Caco-2 (cell line): ENCODE data around the gene SLC35E4. TPM values are rescaled to one million over a fixed set of nuclear protein-coding genes. Genes with fewer than 3 reads are reported as not detected.

Experiments used
- BruUV-seq: library from RNA; stranded (reverse); fragments of 400-500 nt; replicated peaks from 2 replicates; lab custom pipeline; 2021; lab: Mats Ljungman, UMichigan
- CTCF ChIA-PET: fragments of 300-600 bp; sonication (Branson Sonifier 250); formaldehyde crosslinking; loops from one replicate; lab custom pipeline; 2022; ENCODE audit warnings: antibody characterized with exemption; lab: Charles Lee
- POLR2A ChIA-PET: fragments of 300-600 bp; sonication (Branson Sonifier 250); formaldehyde crosslinking; loops from one replicate; lab custom pipeline; 2022; ENCODE audit warnings: antibody characterized with exemption; lab: Charles Lee
- DNase-seq, 2 experiments: peaks; one replicate each; pipeline versions ENCODE4 v3.0.0 to v3.0.0-alpha.2; 2020 to 2022
- H3K27me3 ChIP-seq: replicated peaks from 2 replicates; pipeline ENCODE4 v1.6.0; 2011; ENCODE audit warnings: low read length; ENCODE audit not compliant: control insufficient read depth, insufficient read depth
- H3K36me3 ChIP-seq: 2 replicates; pipeline ENCODE4 v1.5.1; 2011; ENCODE audit warnings: low read length; ENCODE audit not compliant: control insufficient read depth, insufficient read depth
- H3K4me1 ChIP-seq: fragments of 250-450 bp; sonication (Bioruptor Pico); 2 replicates; pipeline ENCODE4 v1.5.1; 2020; ENCODE audit warnings: mild to moderate bottlenecking
- H3K4me3 ChIP-seq: 2 replicates; pipeline ENCODE4 v1.5.1; 2011; ENCODE audit warnings: low read depth, mild to moderate bottlenecking, control low read depth, low read length
- H3K9me3 ChIP-seq: fragments of 250-450 bp; sonication (Bioruptor Pico); 2 replicates; pipeline ENCODE4 v1.5.1; 2020; ENCODE audit warnings: mild to moderate bottlenecking, moderate library complexity
- H3K27ac Mint-ChIP-seq: one replicate; pipeline ENCODE4 v1.8.0; 2022; ENCODE audit warnings: mixed read lengths; ENCODE audit not compliant: unreplicated experiment
- H3K27me3 Mint-ChIP-seq: one replicate; pipeline ENCODE4 v1.8.0; 2022; ENCODE audit warnings: mixed read lengths; ENCODE audit not compliant: insufficient read depth, unreplicated experiment
- H3K36me3 Mint-ChIP-seq: one replicate; pipeline ENCODE4 v1.8.0; 2022; ENCODE audit warnings: mild to moderate bottlenecking, mixed read lengths; ENCODE audit not compliant: insufficient read depth, unreplicated experiment
- H3K4me1 Mint-ChIP-seq: one replicate; pipeline ENCODE4 v1.8.0; 2022; ENCODE audit warnings: low read depth, mixed read lengths; ENCODE audit not compliant: unreplicated experiment
- H3K4me3 Mint-ChIP-seq: one replicate; pipeline ENCODE4 v1.8.0; 2022; ENCODE audit warnings: mild to moderate bottlenecking, moderate library complexity, mixed read lengths; ENCODE audit not compliant: unreplicated experiment
- H3K9me3 Mint-ChIP-seq: one replicate; pipeline ENCODE4 v1.8.0; 2022; ENCODE audit warnings: mixed read lengths; ENCODE audit not compliant: unreplicated experiment
- intact Hi-C: fragments of 100-400 bp; cut with micrococcal nuclease; formaldehyde crosslinking; loops from one replicate; pipeline ENCODE4 v1.10.0; 2022; ENCODE audit not compliant: unreplicated experiment
- total RNA-seq: library from RNA; stranded (reverse); gene quantifications from 2 replicates; pipeline ENCODE4 v1.2.3, GENCODE V29; 2022
- TF ChIP-seq, protein P1 (sequence below), 2 experiments: fragments of 200-600 bp in 1 of 2; IDR thresholded peaks; 1 replicate in 1 of 2; 2 replicates in 1 of 2; pipeline versions ENCODE4 v1.5.1 to v1.8.0; 2011 to 2022; ENCODE audit warnings: antibody characterized with exemption in 1 of 2, control low read depth in 1 of 2, inconsistent platforms in 1 of 2, low read depth in 1 of 2, low read length in 1 of 2, mild to moderate bottlenecking in 1 of 2, moderate library complexity in 1 of 2; ENCODE audit not compliant: insufficient read depth in 1 of 2, severe bottlenecking in 1 of 2, unreplicated experiment in 1 of 2

Gene SLC35E4
- total RNA-seq, 1 experiment from 2014 or later = 0.27 TPM

DNA sequence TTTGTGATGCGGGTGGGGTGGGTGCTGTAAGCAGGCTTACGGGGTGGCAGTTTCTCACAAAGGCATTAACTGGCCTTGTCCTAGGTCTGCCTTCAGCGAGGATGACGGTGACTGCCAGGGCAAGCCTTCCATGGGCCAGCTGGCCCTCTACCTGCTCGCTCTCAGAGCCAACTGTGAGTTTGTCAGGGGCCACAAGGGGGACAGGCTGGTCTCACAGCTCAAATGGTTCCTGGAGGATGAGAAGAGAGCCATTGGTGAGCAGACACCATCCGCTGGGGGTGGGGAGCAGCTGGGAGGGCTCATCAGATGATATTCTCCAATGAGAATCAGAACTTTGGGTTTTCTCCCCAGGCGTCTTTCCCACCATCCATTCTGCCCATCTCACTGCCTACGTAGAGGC, 22.8 kb upstream of the SLC35E4 start:
- POLR2A ChIA-PET = no interaction called here
- Histone ChIP-seq H3K36me3 (no peaks in the 10 kb centered on the region; the same call in 1 of the 2 replicates), H3K27me3 (no peaks in the 10 kb centered on the region), H3K4me3 (no peak overlapping the region), H3K4me1 (no peaks in the 10 kb centered on the region), H3K9me3 (no peaks in the 10 kb centered on the region)
- intact Hi-C loops = no loop called here
- TF ChIP-seq, protein P1, sequence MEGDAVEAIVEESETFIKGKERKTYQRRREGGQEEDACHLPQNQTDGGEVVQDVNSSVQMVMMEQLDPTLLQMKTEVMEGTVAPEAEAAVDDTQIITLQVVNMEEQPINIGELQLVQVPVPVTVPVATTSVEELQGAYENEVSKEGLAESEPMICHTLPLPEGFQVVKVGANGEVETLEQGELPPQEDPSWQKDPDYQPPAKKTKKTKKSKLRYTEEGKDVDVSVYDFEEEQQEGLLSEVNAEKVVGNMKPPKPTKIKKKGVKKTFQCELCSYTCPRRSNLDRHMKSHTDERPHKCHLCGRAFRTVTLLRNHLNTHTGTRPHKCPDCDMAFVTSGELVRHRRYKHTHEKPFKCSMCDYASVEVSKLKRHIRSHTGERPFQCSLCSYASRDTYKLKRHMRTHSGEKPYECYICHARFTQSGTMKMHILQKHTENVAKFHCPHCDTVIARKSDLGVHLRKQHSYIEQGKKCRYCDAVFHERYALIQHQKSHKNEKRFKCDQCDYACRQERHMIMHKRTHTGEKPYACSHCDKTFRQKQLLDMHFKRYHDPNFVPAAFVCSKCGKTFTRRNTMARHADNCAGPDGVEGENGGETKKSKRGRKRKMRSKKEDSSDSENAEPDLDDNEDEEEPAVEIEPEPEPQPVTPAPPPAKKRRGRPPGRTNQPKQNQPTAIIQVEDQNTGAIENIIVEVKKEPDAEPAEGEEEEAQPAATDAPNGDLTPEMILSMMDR (IDR thresholded peaks at IDR 0.05; ENCODE audit: insufficient read depth in 1 of 2, low read depth in 1 of 2, low read length in 1 of 2, severe bottlenecking in 1 of 2, unreplicated experiment in 1 of 2) = no peak
- no peak overlapping the region for H3K27ac Mint-ChIP-seq
- H3K4me3 Mint-ChIP-seq = no peak overlapping the region
- no peaks in the 10 kb centered on the region for H3K9me3 Mint-ChIP-seq
- DNase-seq = no peak
- H3K4me1 Mint-ChIP-seq = peaks cover 11% of the 10 kb centered on the region
- no peaks in the 10 kb centered on the region for H3K36me3 Mint-ChIP-seq
- no peaks in the 10 kb centered on the region for H3K27me3 Mint-ChIP-seq
- BruUV-seq = no TSS peak
- CTCF ChIA-PET = no interaction called here

DNA sequence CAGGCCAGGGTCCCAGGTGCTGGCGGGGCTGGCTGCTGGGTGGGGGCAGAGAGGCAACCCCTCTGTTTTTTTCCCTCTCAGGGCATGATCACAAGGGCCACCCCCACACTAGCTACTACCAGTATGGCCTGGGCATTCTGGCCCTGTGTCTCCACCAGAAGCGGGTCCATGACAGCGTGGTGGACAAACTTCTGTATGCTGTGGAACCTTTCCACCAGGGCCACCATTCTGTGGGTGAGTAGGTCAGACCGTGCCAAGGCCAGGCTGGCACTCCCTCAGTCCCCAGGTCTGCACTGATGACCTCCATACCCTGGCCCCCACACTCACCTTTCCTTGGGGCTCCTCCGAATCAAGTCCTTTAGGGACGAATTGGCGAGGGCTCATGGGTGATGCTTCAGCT, 21.3 kb upstream of the SLC35E4 start:
- H3K9me3 ChIP-seq = no peaks in the 10 kb centered on the region
- Mint-ChIP-seq H3K27ac (no peak overlapping the region), H3K9me3 (no peaks in the 10 kb centered on the region), H3K4me3 (no peak overlapping the region), H3K4me1 (peaks cover 5% of the 10 kb centered on the region), H3K27me3 (no peaks in the 10 kb centered on the region), H3K36me3 (no peaks in the 10 kb centered on the region)
- no peaks in the 10 kb centered on the region; the same call in 1 of the 2 replicates for H3K36me3 ChIP-seq
- no peak overlapping the region for H3K4me3 ChIP-seq
- TF ChIP-seq, protein P1 (IDR thresholded peaks at IDR 0.05; ENCODE audit: insufficient read depth in 1 of 2, low read depth in 1 of 2, low read length in 1 of 2, severe bottlenecking in 1 of 2, unreplicated experiment in 1 of 2) = no peak
- H3K27me3 ChIP-seq = no peaks in the 10 kb centered on the region
- ChIA-PET POLR2A (no interaction called here), CTCF (no interaction called here)
- DNase-seq = no peak
- intact Hi-C loops = no loop called here
- no TSS peak for BruUV-seq
- H3K4me1 ChIP-seq = no peaks in the 10 kb centered on the region

DNA sequence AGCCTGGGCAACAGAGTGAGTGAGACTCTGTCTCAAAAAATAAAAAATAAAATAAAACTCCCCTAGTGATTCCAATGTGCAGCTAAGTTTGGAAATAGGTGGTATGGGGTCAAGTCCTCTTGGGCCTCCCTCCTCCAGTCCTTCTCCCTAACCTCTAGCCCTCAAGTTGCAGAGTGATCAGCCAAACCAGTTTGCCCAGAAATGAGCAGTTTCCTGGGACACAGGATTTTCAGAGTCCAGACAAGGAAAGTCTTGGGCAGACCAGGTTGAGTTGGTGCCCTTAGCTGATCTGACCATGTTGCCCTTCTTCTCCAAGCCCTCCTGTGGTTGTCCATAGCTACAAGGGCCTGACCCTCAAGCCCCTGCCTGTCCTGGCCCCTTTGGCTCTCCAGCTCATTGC, 20.7 kb upstream of the SLC35E4 start:
- no peaks in the 10 kb centered on the region for H3K36me3 Mint-ChIP-seq
- Histone ChIP-seq H3K27me3 (no peaks in the 10 kb centered on the region), H3K36me3 (no peaks in the 10 kb centered on the region), H3K4me1 (no peaks in the 10 kb centered on the region), H3K9me3 (no peaks in the 10 kb centered on the region), H3K4me3 (no peak overlapping the region)
- no peaks in the 10 kb centered on the region for H3K9me3 Mint-ChIP-seq
- no peaks in the 10 kb centered on the region for H3K4me1 Mint-ChIP-seq
- intact Hi-C loops = no loop called here
- peak in 1 of 2 experiments; percentile 12 for DNase-seq
- BruUV-seq = no TSS peak
- H3K27me3 Mint-ChIP-seq = no peaks in the 10 kb centered on the region
- H3K4me3 Mint-ChIP-seq = no peak overlapping the region
- POLR2A ChIA-PET = no interaction called here
- TF ChIP-seq, protein P1 (IDR thresholded peaks at IDR 0.05; ENCODE audit: insufficient read depth in 1 of 2, low read depth in 1 of 2, low read length in 1 of 2, severe bottlenecking in 1 of 2, unreplicated experiment in 1 of 2) = no peak
- H3K27ac Mint-ChIP-seq = no peak overlapping the region
- CTCF ChIA-PET = no interaction called here
